Transverse colon (tissue), 4 donors: ENCODE results near the gene FAXDC2.

Experiments used
- POLR2AphosphoS5 ChIP-seq, 3 donors: sonication (generic); formaldehyde crosslinking; IDR thresholded peaks; one replicate each; pipeline ENCODE4 v1.6.1; 2016; ENCODE audit warnings: antibody characterized with exemption in 3 of 3
- TF ChIP-seq, protein P1 (sequence below), 5 experiments: fragments of 200-600 bp in 3 of 5; fragments of 450-650 bp in 2 of 5; sonication (generic) in 3 of 5; IDR thresholded peaks; 1 replicate in 2 of 5; 2 replicates in 3 of 5; pipeline ENCODE4 v1.5.1; 2016 to 2017; ENCODE audit warnings: antibody characterized with exemption in 5 of 5, inconsistent platforms in 3 of 5, mild to moderate bottlenecking in 2 of 5, moderate library complexity in 1 of 5

- TF ChIP-seq, protein P1, sequence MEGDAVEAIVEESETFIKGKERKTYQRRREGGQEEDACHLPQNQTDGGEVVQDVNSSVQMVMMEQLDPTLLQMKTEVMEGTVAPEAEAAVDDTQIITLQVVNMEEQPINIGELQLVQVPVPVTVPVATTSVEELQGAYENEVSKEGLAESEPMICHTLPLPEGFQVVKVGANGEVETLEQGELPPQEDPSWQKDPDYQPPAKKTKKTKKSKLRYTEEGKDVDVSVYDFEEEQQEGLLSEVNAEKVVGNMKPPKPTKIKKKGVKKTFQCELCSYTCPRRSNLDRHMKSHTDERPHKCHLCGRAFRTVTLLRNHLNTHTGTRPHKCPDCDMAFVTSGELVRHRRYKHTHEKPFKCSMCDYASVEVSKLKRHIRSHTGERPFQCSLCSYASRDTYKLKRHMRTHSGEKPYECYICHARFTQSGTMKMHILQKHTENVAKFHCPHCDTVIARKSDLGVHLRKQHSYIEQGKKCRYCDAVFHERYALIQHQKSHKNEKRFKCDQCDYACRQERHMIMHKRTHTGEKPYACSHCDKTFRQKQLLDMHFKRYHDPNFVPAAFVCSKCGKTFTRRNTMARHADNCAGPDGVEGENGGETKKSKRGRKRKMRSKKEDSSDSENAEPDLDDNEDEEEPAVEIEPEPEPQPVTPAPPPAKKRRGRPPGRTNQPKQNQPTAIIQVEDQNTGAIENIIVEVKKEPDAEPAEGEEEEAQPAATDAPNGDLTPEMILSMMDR (IDR thresholded peaks at IDR 0.05) = no peak
- TF ChIP-seq POLR2AphosphoS5 (IDR thresholded peaks at IDR 0.05) = no peak
Observed at GRCh38 chr5:154884424-154884823, 34.0 kb upstream of the FAXDC2 start.
